Measurements from ENCODE around the gene FCRLA.
"Not testable (repeated sequence)": the region's sequence is repeated elsewhere in the genome, so short reads cannot be mapped to it uniquely, and the experiment has no call there.

FCRLA gene

GRCh38 chr1:161707503-161707902 is 474 bp downstream of the FCRLA start:
- no peak for DNase-seq

- DNase-seq: no peak
Measured at GRCh38 chr1:161709373-161709772, 2.3 kb downstream of the FCRLA start.

- DNase-seq: no peak
Measured at GRCh38 chr1:161710560-161710959, 3.5 kb downstream of the FCRLA start.

- no peak for DNase-seq
Measured at GRCh38 chr1:161718559-161719324, 11.7 kb downstream of the FCRLA start.

GRCh38 chr1:161719325-161719611 is 12.2 kb downstream of the FCRLA start:
- no peak for DNase-seq

GRCh38 chr1:161720422-161720821 is 13.4 kb downstream of the FCRLA start:
- no peak for DNase-seq

- no peak for DNase-seq
Measured at GRCh38 chr1:161720956-161721737, 14.1 kb downstream of the FCRLA start, which contains the start of gene FCRLB. Gene FCRLB (plus strand): TSS chr1:161721544. CDS start chr1:161722673, 1,129 bp downstream.

GRCh38 chr1:161721738-161722343 is 14.8 kb downstream of the FCRLA start:
- no peak for DNase-seq

- no peak for DNase-seq
Measured at GRCh38 chr1:161722406-161722805, 15.4 kb downstream of the FCRLA start.

- no peak for DNase-seq
Measured at GRCh38 chr1:161723459-161724141, 16.6 kb downstream of the FCRLA start.

- not testable (repeated sequence) for DNase-seq
Measured at GRCh38 chr1:161725258-161725907, 18.4 kb downstream of the FCRLA start.

- peak; percentile 73 for DNase-seq
Measured at GRCh38 chr1:161725908-161726472, 19.0 kb downstream of the FCRLA start.

GRCh38 chr1:161726473-161727255 is 19.6 kb downstream of the FCRLA start:
- peak; percentile 96 for DNase-seq

GRCh38 chr1:161727256-161727924 is 20.4 kb downstream of the FCRLA start:
- DNase-seq: no peak

- DNase-seq: no peak
Measured at GRCh38 chr1:161728376-161729226, 21.6 kb downstream of the FCRLA start.

- DNase-seq: no peak
Measured at GRCh38 chr1:161730050-161730564, 23.1 kb downstream of the FCRLA start.

- no peak for DNase-seq
Measured at GRCh38 chr1:161731241-161731640, 24.2 kb downstream of the FCRLA start.

GRCh38 chr1:161731981-161732718 is 25.1 kb downstream of the FCRLA start:
- DNase-seq: no peak

- DNase-seq: no peak
Measured at GRCh38 chr1:161733526-161733925, 26.5 kb downstream of the FCRLA start.
